KMS-11 (cell line): Measurements from ENCODE around the gene ZP4.
A peak's percentile ranks its signal among the peaks of the same experiment; 100 is the strongest.

ENCODE experiments used
- H2AFZ ChIP-seq: fragments of 200-600 bp; sonication (generic); 2 replicates; pipeline ENCODE4 v1.6.1; 2016; ENCODE audit warnings: antibody characterized with exemption, mixed run types, low read depth
- H3K27ac ChIP-seq: fragments of 200-600 bp; sonication (generic); 2 replicates; pipeline ENCODE4 v1.6.1; 2016; ENCODE audit warnings: mild to moderate bottlenecking, mixed run types
- H3K27me3 ChIP-seq: fragments of 200-600 bp; sonication (generic); 2 replicates; pipeline ENCODE4 v1.6.1; 2017; ENCODE audit warnings: mild to moderate bottlenecking, low read depth, mixed run types, moderate library complexity; ENCODE audit not compliant: insufficient read depth
- H3K36me3 ChIP-seq: fragments of 200-600 bp; sonication (generic); 2 replicates; pipeline ENCODE4 v1.6.1; 2017; ENCODE audit warnings: mild to moderate bottlenecking, mixed run types; ENCODE audit not compliant: insufficient read depth
- H3K4me1 ChIP-seq: fragments of 200-600 bp; sonication (generic); 2 replicates; pipeline ENCODE4 v1.6.1; 2016; ENCODE audit warnings: mild to moderate bottlenecking, low read depth, mixed run types; ENCODE audit not compliant: poor library complexity, severe bottlenecking
- H3K4me2 ChIP-seq: fragments of 200-600 bp; sonication (generic); 2 replicates; pipeline ENCODE4 v1.7.0; 2016; ENCODE audit warnings: mild to moderate bottlenecking, mixed run types
- H3K4me3 ChIP-seq: fragments of 200-600 bp; sonication (generic); IDR thresholded peaks from 2 replicates; pipeline ENCODE4 v1.6.1; 2017; ENCODE audit warnings: low read depth, low read length, mixed read lengths; ENCODE audit not compliant: insufficient read depth
- H3K79me2 ChIP-seq: fragments of 200-600 bp; sonication (generic); 2 replicates; pipeline ENCODE4 v1.6.1; 2016; ENCODE audit warnings: low read depth, mixed run types; ENCODE audit not compliant: insufficient read depth
- H3K9ac ChIP-seq: fragments of 200-600 bp; sonication (generic); 2 replicates; pipeline ENCODE4 v1.6.1; 2016; ENCODE audit warnings: mild to moderate bottlenecking, mixed run types
- H4K20me1 ChIP-seq: fragments of 200-600 bp; sonication (generic); 2 replicates; pipeline ENCODE4 v1.6.1; 2016; ENCODE audit warnings: mild to moderate bottlenecking, mixed run types; ENCODE audit not compliant: insufficient read depth
- TF ChIP-seq, protein P1 (sequence below): fragments of 200-600 bp; sonication (generic); conservative IDR thresholded peaks from 2 replicates; pipeline ENCODE4 v1.6.1; 2017; ENCODE audit warnings: low read depth, mild to moderate bottlenecking, antibody characterized with exemption, low read length, moderate library complexity, mixed read lengths

ZP4 gene

DNA sequence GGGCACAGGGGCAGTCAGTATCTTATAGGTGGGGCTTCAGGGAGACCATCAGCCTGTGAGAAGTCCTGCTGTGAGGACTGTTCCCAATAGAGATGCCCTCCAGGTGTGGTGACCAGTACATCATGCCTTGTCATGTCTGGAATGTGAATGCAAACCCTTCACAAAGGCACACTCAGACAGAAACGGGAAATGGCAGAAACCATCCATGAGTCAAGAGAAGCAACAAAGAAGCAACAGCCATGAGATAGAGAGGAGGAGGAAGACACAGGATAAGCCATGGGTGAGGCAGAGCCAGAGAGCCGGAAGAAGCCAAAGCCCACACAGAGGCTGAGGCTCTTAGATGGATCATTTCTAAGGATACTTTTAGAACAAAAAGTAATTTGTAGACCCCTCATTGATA is 20.1 kb upstream of the ZP4 start:
- Histone ChIP-seq H3K27me3 (no peaks in the 10 kb centered on the region), H3K27ac (no peak overlapping the region), H3K4me1 (no peaks in the 10 kb centered on the region), H3K9ac (no peak overlapping the region), H3K36me3 (no peaks in the 10 kb centered on the region), H4K20me1 (no peaks in the 10 kb centered on the region), H3K79me2 (no peaks in the 10 kb centered on the region), H2AFZ (no peak overlapping the region), H3K4me2 (no peak overlapping the region), H3K4me3 (no peak overlapping the region)
- TF ChIP-seq, protein P1, sequence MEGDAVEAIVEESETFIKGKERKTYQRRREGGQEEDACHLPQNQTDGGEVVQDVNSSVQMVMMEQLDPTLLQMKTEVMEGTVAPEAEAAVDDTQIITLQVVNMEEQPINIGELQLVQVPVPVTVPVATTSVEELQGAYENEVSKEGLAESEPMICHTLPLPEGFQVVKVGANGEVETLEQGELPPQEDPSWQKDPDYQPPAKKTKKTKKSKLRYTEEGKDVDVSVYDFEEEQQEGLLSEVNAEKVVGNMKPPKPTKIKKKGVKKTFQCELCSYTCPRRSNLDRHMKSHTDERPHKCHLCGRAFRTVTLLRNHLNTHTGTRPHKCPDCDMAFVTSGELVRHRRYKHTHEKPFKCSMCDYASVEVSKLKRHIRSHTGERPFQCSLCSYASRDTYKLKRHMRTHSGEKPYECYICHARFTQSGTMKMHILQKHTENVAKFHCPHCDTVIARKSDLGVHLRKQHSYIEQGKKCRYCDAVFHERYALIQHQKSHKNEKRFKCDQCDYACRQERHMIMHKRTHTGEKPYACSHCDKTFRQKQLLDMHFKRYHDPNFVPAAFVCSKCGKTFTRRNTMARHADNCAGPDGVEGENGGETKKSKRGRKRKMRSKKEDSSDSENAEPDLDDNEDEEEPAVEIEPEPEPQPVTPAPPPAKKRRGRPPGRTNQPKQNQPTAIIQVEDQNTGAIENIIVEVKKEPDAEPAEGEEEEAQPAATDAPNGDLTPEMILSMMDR: no peak

DNA sequence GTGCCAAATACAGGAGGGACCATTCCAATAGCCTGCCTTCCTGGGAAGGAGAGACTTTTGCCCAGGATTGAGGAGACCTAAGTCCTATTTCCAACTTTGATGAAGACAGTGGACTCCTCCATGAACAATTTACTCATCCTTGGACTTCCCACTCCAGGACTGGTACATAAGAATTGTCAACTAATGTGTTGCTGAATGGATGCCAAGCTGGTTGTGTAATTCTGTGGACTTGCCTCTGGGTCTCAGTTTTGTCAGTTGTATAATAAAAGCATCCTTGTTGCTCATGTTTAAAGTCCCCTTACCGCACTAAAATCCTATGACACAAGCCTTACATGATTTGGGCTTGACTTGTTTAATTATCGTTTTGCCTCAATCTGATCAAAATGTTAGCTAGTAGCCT is 13.2 kb upstream of the ZP4 start:
- no peak overlapping the region for H3K9ac ChIP-seq
- no peaks in the 10 kb centered on the region for H4K20me1 ChIP-seq
- H3K36me3 ChIP-seq: no peaks in the 10 kb centered on the region
- H2AFZ ChIP-seq: no peak overlapping the region
- H3K4me1 ChIP-seq: no peaks in the 10 kb centered on the region
- H3K4me3 ChIP-seq: no peak overlapping the region
- H3K79me2 ChIP-seq: no peaks in the 10 kb centered on the region
- no peak overlapping the region for H3K27ac ChIP-seq
- no peaks in the 10 kb centered on the region for H3K27me3 ChIP-seq
- no peak overlapping the region for H3K4me2 ChIP-seq
- TF ChIP-seq, protein P1: no peak

DNA sequence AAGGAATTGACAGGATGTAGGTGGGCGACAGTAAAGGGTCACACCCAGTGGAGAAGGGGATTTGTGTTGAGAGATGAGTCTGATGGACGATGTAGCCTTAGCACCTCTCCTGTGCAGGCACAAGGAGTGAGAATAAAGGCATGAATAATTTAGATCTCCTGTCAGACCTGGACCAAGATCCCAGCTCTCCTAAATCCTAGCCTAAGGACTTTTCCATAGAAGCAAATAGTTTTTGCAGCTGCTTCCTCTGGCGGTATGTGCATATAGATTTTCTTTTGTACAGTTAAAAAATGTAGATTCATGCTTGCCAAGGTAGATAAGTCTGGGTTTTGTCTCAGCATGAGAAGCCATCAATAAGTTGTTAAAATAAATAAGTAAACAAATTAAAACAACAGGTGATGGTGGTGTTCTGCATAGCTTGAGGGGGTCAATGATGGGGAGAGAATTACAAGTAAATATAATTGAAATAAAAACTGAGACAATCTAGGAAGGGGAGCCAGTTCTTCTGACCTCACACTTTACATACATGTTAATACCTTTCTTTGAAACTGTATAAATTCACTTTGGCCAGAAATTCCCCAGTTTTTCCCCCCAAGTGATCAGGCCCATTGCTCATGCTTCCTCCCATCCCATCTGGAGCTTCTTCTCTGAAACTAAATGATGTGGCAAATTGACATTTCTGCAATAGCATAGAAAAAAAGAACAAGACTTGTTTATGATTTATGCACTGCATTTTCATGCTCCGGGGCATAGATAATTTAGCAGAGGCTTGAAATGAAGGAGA is 12.4 kb upstream of the ZP4 start:
- Histone ChIP-seq H3K27ac (no peak overlapping the region), H2AFZ (no peak overlapping the region), H3K79me2 (no peaks in the 10 kb centered on the region), H3K27me3 (no peaks in the 10 kb centered on the region), H3K4me1 (no peaks in the 10 kb centered on the region), H3K9ac (no peak overlapping the region), H4K20me1 (no peaks in the 10 kb centered on the region), H3K36me3 (no peaks in the 10 kb centered on the region), H3K4me3 (no peak overlapping the region), H3K4me2 (no peak overlapping the region)
- TF ChIP-seq, protein P1: no peak

DNA sequence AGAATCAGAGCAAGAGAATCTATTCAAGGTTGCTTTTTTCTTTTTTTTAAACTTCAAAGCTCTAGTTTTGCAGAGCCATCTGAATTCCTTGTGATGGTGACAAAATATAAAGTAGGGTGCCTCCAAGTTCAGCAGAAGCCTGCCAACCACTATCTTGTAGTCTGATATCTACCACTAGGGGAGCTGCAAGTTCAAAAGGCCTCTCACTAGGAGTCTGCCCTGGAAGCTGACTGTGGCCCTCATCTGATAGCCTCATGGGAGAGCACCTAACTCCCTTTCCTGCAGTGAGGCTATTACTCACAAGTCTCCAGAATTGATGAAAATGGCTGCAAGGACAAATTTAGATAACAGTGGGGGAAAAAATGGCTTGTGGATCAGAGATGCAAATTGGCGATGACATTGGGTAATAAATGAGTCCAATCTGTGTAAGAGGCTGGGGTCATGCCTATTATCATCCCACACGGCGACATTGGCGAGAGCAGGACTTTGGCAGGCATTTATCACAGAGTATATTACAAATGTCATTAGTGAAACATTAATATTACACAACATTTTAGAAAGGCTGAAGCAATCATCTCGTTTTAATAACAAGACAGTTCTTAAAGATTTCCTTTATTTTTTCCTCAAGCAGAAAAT is 10.7 kb upstream of the ZP4 start:
- H3K36me3 ChIP-seq: no peaks in the 10 kb centered on the region
- H3K4me1 ChIP-seq: no peaks in the 10 kb centered on the region
- H3K9ac ChIP-seq: no peak overlapping the region
- TF ChIP-seq, protein P1: peak; percentile 65; the same call in 1 of the 2 replicates
- no peaks in the 10 kb centered on the region for H4K20me1 ChIP-seq
- H3K4me2 ChIP-seq: no peak overlapping the region
- H2AFZ ChIP-seq: no peak overlapping the region
- H3K27me3 ChIP-seq: no peaks in the 10 kb centered on the region
- H3K27ac ChIP-seq: no peak overlapping the region
- no peaks in the 10 kb centered on the region for H3K79me2 ChIP-seq
- H3K4me3 ChIP-seq: no peak overlapping the region
